22Rv1 (cell line): ENCODE measurements around the gene CDKAL1.

Experiments
- H3K27ac ChIP-seq: fragments of 450-650 bp; 2 replicates; pipeline ENCODE4 v1.5.1; 2017
- ZFX ChIP-seq: fragments of 450-650 bp; IDR thresholded peaks from 2 replicates; pipeline ENCODE4 v1.6.1; 2017; ENCODE audit warnings: antibody characterized with exemption, borderline replicate concordance
- TF ChIP-seq, protein P1 (sequence below): fragments of 450-650 bp; IDR thresholded peaks from 2 replicates; pipeline ENCODE4 v1.5.1; 2017; ENCODE audit warnings: mild to moderate bottlenecking

CDKAL1 gene

DNA sequence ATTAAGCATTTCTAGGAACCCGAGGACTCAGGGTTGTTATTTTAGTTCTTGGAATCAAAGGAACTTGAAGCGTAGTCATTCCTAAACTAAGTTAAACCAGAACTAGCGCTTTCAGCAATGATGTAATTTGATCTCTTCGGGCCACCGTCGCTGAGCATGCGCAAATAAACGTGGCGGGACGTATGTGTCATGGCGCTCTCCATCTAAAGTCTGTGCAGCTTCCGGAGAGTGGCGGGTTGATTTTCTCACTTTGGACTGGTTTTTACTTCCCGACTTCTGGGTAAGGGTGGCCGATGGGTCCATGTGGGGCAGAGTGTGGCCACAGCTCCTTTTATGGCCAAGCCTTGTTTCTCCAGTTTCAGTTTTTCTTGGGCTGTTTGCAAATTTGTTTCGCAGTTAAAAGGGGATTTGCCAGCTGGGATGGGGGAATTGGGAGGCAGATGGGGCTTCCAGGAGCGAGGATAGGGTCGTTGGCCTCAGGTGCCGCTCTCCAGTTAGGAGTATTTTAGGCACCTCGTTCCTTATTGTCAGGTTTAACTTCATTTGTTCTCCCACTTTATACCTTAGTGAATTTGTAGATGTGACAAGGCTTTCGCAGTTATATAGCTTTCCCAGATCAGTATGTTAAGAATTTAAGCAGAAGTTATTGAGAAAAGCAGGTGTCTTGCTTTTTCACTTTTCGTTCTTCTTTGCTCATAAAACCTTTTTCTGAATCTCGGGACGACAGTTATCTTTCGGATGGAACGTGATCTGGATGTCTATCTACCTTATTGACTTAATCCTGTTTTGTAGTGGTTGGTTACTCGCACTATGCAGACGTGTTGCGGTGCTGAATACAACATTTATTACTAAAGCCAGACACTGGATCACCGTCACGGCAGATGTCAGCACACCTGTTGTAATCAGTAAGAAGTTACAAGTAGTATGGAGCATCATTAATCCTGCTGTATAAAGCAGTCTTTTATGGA lies at the start of gene CDKAL1:
CDKAL1 (plus strand) TSS at position 163 of the 968 bp plus-strand sequence. CDS start 11,894 bp downstream, outside the sequence.
- peak within 1 kb of the TSS; percentile 69 for H3K27ac ChIP-seq
- TF ChIP-seq, protein P1, sequence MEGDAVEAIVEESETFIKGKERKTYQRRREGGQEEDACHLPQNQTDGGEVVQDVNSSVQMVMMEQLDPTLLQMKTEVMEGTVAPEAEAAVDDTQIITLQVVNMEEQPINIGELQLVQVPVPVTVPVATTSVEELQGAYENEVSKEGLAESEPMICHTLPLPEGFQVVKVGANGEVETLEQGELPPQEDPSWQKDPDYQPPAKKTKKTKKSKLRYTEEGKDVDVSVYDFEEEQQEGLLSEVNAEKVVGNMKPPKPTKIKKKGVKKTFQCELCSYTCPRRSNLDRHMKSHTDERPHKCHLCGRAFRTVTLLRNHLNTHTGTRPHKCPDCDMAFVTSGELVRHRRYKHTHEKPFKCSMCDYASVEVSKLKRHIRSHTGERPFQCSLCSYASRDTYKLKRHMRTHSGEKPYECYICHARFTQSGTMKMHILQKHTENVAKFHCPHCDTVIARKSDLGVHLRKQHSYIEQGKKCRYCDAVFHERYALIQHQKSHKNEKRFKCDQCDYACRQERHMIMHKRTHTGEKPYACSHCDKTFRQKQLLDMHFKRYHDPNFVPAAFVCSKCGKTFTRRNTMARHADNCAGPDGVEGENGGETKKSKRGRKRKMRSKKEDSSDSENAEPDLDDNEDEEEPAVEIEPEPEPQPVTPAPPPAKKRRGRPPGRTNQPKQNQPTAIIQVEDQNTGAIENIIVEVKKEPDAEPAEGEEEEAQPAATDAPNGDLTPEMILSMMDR = no peak
- TF ChIP-seq ZFX = no peak

DNA sequence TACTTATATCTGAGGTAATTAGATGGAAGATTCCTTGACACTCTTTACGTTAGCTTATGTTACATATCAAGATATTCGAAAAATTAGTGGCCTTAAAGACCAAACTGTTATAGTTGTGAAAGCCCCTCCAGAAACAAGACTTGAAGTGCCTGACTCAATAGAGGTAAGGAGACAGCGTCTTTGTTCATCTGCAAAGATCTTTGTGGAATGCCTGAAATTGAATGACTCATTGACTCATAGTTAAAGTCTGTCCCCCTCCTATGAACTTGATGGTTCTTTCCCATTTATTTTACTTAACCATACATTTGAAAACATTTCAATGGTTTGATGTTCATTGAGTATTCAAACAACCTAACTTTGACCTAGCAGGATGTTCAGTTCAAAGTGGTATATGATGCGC lies 47.6 kb upstream of the CDKAL1 start:
- TF ChIP-seq, protein P1 = no peak
- H3K27ac ChIP-seq = no peak overlapping the region

GRCh38 chr6:20487669-20488375 lies 46.4 kb upstream of the CDKAL1 start:
- TF ChIP-seq, protein P1 = no peak
- no peak for TF ChIP-seq ZFX
- no peak overlapping the region for H3K27ac ChIP-seq

DNA sequence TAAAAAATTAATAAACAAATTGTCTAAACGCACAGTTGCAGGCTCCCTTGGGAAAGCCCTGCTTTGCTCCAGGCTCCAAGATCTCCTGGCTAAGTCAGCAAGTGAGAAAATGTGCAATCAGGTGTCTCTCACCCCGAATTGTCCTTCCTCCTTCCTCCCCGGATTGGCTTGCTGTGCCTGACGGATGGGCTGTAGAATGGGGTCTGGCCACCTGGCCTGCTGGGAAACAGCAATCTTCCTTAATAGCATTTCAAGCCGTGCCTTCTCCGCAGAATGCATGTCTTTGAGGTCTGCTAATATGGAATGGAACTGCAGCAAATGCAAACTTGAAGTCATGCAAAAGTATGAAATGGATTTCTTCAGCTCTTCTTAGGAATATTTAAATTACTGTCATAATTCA lies 43.7 kb upstream of the CDKAL1 start:
- no peak for TF ChIP-seq ZFX
- TF ChIP-seq, protein P1 = no peak
- H3K27ac ChIP-seq = no peak overlapping the region

DNA sequence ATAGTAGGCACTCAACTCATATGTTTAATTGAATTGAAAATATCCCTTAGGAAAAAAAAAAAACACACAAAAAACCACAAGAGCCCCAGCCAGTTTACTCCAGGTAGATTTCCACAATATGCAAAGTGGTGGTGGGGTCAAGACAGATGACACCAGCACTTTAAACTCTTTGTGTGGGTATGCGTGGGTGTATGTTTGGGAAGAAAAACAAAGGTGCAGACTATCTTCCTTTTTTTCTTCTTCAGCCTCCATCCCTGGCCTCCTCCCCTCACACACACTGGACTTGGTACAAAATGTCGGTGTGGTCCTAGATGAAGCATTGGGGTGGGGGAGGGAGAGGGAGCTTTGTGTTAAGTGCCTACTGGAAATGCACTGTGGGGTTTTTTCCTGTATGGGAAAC lies 42.2 kb upstream of the CDKAL1 start:
- TF ChIP-seq ZFX = no peak
- TF ChIP-seq, protein P1 = no peak

GRCh38 chr6:20497216-20498040 lies 36.8 kb upstream of the CDKAL1 start:
- H3K27ac ChIP-seq = no peak overlapping the region
- TF ChIP-seq ZFX = no peak

More for the DNA sequence above, 42.2 kb upstream of the CDKAL1 start:
- no peak overlapping the region for H3K27ac ChIP-seq

GRCh38 chr6:20498041-20498385 lies 36.2 kb upstream of the CDKAL1 start:
- H3K27ac ChIP-seq = no peak overlapping the region
- TF ChIP-seq, protein P1 = no peak
- no peak for TF ChIP-seq ZFX
